ENCODE data around the gene PTK7. TPM values are rescaled to one million over a fixed set of nuclear protein-coding genes. Genes with fewer than 3 reads are reported as not detected.

The PTK7 gene
- total and polyA plus RNA-seq, 9 donors = 44.4 to 167 (median 84.8) TPM

DNA sequence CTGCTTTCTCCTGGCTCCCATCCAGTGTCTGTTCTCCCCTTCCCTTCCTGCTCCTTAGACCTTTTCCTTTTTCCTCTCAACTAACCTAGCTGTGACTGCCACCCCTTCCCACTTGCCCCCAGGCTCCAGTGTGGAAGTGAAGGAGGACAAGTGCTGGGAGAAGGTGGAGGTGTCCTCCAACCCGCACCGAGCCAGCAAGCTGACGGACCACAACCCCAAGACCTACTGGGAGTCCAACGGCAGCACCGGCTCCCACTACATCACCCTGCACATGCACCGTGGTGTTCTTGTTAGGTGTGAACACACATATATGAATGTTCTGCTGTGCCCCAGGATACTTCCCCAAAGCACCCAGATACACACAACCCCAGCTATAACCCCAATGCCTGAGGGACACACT, 124.4 kb downstream of the PTK7 start:
- peak in 1 of 5 donors; percentile 15 for DNase-seq
- WGBS, 3 donors = 80 to 90% (median 83%) methylated on average over 6 of the region's 6 CpGs
- Histone ChIP-seq H3K27me3 (no peaks in the 10 kb centered on the region), H3K4me1 (ENCODE audit: insufficient read depth) (no peaks in the 10 kb centered on the region), H3K36me3 (no peaks in the 10 kb centered on the region), H3K4me3 (no peak overlapping the region), H3K9me3 (no peaks in the 10 kb centered on the region), H3K27ac (no peak overlapping the region)
- TF ChIP-seq POLR2A (IDR thresholded peaks at IDR 0.05) = no peak
- TF ChIP-seq EP300 (IDR thresholded peaks at IDR 0.05) = no peak
- TF ChIP-seq, protein P1, sequence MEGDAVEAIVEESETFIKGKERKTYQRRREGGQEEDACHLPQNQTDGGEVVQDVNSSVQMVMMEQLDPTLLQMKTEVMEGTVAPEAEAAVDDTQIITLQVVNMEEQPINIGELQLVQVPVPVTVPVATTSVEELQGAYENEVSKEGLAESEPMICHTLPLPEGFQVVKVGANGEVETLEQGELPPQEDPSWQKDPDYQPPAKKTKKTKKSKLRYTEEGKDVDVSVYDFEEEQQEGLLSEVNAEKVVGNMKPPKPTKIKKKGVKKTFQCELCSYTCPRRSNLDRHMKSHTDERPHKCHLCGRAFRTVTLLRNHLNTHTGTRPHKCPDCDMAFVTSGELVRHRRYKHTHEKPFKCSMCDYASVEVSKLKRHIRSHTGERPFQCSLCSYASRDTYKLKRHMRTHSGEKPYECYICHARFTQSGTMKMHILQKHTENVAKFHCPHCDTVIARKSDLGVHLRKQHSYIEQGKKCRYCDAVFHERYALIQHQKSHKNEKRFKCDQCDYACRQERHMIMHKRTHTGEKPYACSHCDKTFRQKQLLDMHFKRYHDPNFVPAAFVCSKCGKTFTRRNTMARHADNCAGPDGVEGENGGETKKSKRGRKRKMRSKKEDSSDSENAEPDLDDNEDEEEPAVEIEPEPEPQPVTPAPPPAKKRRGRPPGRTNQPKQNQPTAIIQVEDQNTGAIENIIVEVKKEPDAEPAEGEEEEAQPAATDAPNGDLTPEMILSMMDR (IDR thresholded peaks at IDR 0.05) = no peak
- intact Hi-C loops (cut with DNase I) = no loop called here

DNA sequence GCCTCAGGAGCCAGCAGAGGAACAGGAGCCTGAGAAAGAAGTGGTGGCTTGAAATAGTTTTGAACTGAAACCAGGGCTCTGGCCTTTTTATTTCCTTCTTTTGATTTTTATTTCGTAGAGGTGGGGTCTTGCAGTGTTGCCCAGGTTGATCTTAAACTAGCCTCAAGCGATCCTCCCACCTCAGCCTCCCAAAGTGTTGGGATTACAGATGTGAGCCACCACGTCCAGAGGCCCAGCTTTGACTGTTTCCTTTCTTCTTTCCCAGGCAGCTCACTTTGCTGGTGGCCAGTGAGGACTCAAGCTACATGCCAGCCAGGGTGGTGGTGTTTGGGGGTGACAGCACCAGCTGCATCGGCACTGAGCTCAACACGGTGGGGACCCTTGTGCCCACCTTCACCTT, 126.3 kb downstream of the PTK7 start:
- TF ChIP-seq, protein P1 (IDR thresholded peaks at IDR 0.05) = no peak
- intact Hi-C loops (cut with DNase I) = no loop called here
- no peaks in the 10 kb centered on the region for H3K36me3 ChIP-seq
- H3K9me3 ChIP-seq = no peaks in the 10 kb centered on the region
- no peaks in the 10 kb centered on the region for H3K4me1 ChIP-seq (ENCODE audit: insufficient read depth)
- WGBS, 3 donors = 83 to 96% (median 86%) methylated on average over 5 of the region's 5 CpGs
- no peak overlapping the region for H3K4me3 ChIP-seq
- H3K27ac ChIP-seq = no peak overlapping the region
- H3K27me3 ChIP-seq = no peaks in the 10 kb centered on the region
- DNase-seq = no peak

DNA sequence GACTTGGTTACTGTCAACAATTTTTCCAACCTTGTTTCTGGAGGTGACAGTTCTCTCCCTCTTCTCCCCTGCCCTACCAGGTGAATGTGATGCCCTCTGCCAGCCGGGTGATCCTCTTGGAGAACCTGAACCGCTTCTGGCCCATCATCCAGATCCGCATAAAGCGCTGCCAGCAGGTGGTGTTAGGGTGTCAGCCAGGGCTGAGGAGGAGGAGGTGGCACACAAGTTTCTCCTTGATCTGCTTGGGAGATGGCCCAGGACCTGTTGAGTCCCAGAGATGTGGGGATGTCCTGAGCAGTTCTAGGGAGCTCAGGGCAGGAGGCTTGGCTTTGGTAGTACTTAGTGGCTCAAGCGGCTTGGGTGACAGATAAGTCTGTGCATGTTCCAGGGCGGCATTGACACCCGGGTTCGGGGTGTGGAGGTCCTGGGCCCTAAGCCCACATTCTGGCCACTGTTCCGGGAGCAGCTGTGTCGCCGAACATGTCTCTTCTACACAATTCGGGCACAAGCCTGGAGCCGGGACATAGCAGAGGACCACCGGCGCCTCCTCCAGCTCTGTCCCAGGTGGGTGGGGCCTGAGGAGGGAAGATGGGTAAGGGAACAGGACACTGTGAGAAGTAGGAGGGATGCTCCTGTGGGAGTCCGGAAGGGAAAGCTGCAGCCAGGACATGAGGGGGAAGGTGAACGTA, 127.1 kb downstream of the PTK7 start:
- 86 to 87% (median 87%) methylated on average over 17 of the region's 17 CpGs for WGBS, 3 donors
- DNase-seq = peak in 1 of 5 donors; percentile 16
- H3K27me3 ChIP-seq = no peaks in the 10 kb centered on the region
- H3K36me3 ChIP-seq = no peaks in the 10 kb centered on the region
- H3K4me3 ChIP-seq = no peak overlapping the region
- no peak overlapping the region for H3K27ac ChIP-seq
- no peaks in the 10 kb centered on the region for H3K4me1 ChIP-seq (ENCODE audit: insufficient read depth)
- TF ChIP-seq POLR2A (IDR thresholded peaks at IDR 0.05) = no peak
- TF ChIP-seq EP300 (IDR thresholded peaks at IDR 0.05) = no peak
- TF ChIP-seq, protein P1 (IDR thresholded peaks at IDR 0.05) = no peak
- no peaks in the 10 kb centered on the region for H3K9me3 ChIP-seq
- intact Hi-C loops (cut with DNase I) = no loop called here

DNA sequence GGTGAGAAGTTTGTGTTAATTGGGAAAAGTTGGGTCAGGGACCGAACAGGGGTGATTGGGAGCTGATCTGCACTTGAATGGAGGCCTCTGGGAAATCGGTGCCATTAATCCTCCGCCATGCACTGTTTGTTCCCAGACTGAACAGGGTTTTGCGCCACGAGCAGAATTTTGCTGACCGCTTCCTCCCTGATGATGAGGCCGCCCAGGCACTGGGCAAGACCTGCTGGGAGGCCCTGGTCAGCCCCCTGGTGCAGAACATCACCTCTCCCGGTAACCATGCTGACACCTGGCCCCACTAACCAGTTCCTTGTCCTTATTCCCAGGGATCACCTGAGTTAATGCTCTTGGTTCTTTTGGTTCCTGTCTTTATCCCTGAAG, 127.6 kb downstream of the PTK7 start:
- intact Hi-C loops (cut with DNase I) = no loop called here
- Histone ChIP-seq H3K36me3 (no peaks in the 10 kb centered on the region), H3K27me3 (no peaks in the 10 kb centered on the region), H3K4me3 (no peak overlapping the region), H3K9me3 (no peaks in the 10 kb centered on the region), H3K4me1 (ENCODE audit: insufficient read depth) (no peaks in the 10 kb centered on the region), H3K27ac (no peak overlapping the region)
- 90 to 95% (median 90%) methylated on average over 8 of the region's 8 CpGs for WGBS, 3 donors
- no peak for TF ChIP-seq EP300 (IDR thresholded peaks at IDR 0.05)
- TF ChIP-seq, protein P1 (IDR thresholded peaks at IDR 0.05) = no peak
- TF ChIP-seq POLR2A (IDR thresholded peaks at IDR 0.05) = no peak
- peak in 1 of 5 donors; percentile 8 for DNase-seq
